Activated naive CD8-positive, alpha-beta T cell treated with anti-CD3 and anti-CD28 coated beads for 36 hours (primary cell): ENCODE results near the gene TRIM65. TPM values are rescaled to one million over a fixed set of nuclear protein-coding genes. Genes with fewer than 3 reads are reported as not detected.

ENCODE experiments used
- DNase-seq: peaks from one replicate; pipeline ENCODE4 v3.0.0; 2021
- H3K27ac Mint-ChIP-seq: one replicate; pipeline ENCODE4 v1.8.0; 2022; ENCODE audit warnings: mild to moderate bottlenecking, moderate library complexity, mixed read lengths
- H3K27me3 Mint-ChIP-seq: one replicate; pipeline ENCODE4 v1.8.0; 2022; ENCODE audit warnings: mild to moderate bottlenecking, mixed read lengths
- H3K36me3 Mint-ChIP-seq: one replicate; pipeline ENCODE4 v1.8.0; 2021; ENCODE audit warnings: mild to moderate bottlenecking, mixed read lengths
- H3K4me1 Mint-ChIP-seq: one replicate; pipeline ENCODE4 v1.8.0; 2021; ENCODE audit warnings: mixed read lengths
- H3K4me3 Mint-ChIP-seq: one replicate; pipeline ENCODE4 v1.8.0; 2022; ENCODE audit warnings: mild to moderate bottlenecking, moderate library complexity, mixed read lengths
- H3K9me3 Mint-ChIP-seq: one replicate; pipeline ENCODE4 v1.8.0; 2022; ENCODE audit warnings: mixed read lengths
- total RNA-seq, 2 experiments: library from RNA; stranded (reverse); gene quantifications; one replicate each; pipeline ENCODE4 v1.2.3, GENCODE V29; 2021

TRIM65 gene
- total RNA-seq: 10 to 100 TPM; 37.2 to 41.7 TPM

DNA sequence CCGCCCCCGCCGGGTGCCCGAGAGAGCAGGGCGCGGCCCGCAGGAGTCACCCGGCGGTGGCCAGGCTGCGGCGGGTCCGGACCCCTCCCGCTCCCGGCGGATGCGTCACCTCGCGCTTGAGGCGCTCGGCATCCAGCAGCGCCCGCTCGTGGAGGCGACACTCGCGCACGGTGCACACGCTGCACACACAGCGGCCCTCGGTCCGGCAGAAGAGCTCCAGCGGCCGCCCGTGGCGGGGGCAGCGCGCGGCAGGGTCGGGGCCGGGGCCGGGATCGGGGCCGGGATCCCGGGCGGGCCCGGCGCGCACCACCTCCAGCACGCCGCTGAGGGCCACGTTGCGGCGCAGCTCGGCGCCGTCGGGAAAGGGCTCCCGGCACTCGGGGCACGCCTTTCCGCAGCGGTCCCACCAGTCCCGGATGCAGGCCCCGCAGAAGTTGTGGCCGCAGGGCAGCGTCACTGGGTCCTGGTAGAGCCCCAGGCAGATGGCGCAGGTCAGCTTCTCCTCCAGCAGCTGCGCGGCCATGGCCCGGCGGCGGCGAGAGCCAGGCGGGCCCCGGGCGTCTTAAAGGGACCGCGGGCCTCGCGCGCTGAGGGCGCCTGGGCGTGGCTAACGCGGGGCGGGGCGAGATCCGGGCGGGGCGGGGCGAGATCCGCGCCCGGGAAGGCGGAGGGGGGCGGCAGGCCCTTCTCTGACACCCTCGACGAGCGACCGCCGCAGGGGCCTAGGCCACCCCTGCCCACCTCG lies at the start of gene TRIM65:
TSS of gene TRIM65 (minus strand) at position 537 of the 745 bp plus-strand sequence. CDS start at position 523, 14 bp downstream.
- Mint-ChIP-seq H3K27ac (peak within 1 kb of the TSS; percentile 79), H3K4me1 (peaks cover 24% of the 10 kb centered on the region), H3K4me3 (peak within 1 kb of the TSS; percentile 89), H3K27me3 (no peaks in the 10 kb centered on the region), H3K36me3 (peaks cover 19% of the 10 kb centered on the region), H3K9me3 (no peaks in the 10 kb centered on the region)
- DNase-seq: peak; percentile 83

- H3K27ac Mint-ChIP-seq: no peak overlapping the region
- DNase-seq: no peak
- no peaks in the 10 kb centered on the region for H3K9me3 Mint-ChIP-seq
- no peaks in the 10 kb centered on the region for H3K36me3 Mint-ChIP-seq
- H3K4me1 Mint-ChIP-seq: peaks cover 6% of the 10 kb centered on the region
- H3K4me3 Mint-ChIP-seq: no peak overlapping the region
- H3K27me3 Mint-ChIP-seq: no peaks in the 10 kb centered on the region
Measured at GRCh38 chr17:75945211-75945610, 48.5 kb upstream of the TRIM65 start.

DNA sequence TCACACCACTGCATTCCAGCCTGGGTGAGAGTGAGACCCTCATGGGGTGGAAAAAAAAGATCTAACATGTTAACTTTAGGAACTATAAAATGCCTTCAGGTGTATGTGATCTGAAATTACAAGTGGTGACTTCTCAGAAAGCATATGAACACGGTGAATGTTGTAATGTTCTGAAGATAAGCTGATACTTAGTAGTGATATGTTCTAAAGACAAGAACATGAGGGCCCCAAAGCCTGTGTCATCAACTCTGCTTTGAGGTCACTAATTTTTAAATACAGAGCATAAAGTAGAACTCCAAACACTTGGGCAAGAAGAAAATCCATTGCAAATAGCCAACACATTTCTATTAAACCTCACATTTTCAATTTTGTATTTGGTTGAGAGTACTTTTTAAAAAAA lies 46.7 kb upstream of the TRIM65 start:
- H3K4me3 Mint-ChIP-seq: no peak overlapping the region
- H3K4me1 Mint-ChIP-seq: peaks cover 11% of the 10 kb centered on the region
- no peaks in the 10 kb centered on the region for H3K9me3 Mint-ChIP-seq
- DNase-seq: no peak
- H3K27ac Mint-ChIP-seq: no peak overlapping the region
- no peaks in the 10 kb centered on the region for H3K27me3 Mint-ChIP-seq
- H3K36me3 Mint-ChIP-seq: no peaks in the 10 kb centered on the region

- Mint-ChIP-seq H3K36me3 (no peaks in the 10 kb centered on the region), H3K27me3 (no peaks in the 10 kb centered on the region), H3K4me1 (peaks cover 11% of the 10 kb centered on the region), H3K4me3 (no peak overlapping the region), H3K27ac (no peak overlapping the region), H3K9me3 (no peaks in the 10 kb centered on the region)
- DNase-seq: no peak
Measured at GRCh38 chr17:75942473-75942872, 45.7 kb upstream of the TRIM65 start.

DNA sequence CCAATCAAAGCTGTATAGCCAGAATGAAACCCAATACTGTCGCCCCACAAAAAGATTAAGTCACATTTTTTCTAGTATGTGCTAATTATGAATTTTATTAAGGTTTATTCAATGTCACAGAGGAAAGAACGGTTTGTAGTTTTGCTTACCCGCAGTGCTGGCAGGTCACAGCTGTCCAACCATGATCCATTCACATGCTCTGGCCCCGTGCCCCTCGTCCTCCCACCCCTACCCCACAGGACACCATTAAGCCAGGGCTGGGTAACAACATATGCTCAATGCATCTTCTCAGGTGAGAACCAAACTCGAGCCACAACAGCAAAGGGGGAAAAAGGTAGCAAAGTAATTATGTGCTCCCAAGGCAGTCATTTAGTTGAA lies 44.7 kb upstream of the TRIM65 start:
- Mint-ChIP-seq H3K4me3 (peak overlapping the region; percentile 95), H3K9me3 (no peaks in the 10 kb centered on the region), H3K4me1 (peaks cover 11% of the 10 kb centered on the region), H3K27ac (peak overlapping the region; percentile 77), H3K27me3 (no peaks in the 10 kb centered on the region), H3K36me3 (no peaks in the 10 kb centered on the region)
- DNase-seq: no peak

DNA sequence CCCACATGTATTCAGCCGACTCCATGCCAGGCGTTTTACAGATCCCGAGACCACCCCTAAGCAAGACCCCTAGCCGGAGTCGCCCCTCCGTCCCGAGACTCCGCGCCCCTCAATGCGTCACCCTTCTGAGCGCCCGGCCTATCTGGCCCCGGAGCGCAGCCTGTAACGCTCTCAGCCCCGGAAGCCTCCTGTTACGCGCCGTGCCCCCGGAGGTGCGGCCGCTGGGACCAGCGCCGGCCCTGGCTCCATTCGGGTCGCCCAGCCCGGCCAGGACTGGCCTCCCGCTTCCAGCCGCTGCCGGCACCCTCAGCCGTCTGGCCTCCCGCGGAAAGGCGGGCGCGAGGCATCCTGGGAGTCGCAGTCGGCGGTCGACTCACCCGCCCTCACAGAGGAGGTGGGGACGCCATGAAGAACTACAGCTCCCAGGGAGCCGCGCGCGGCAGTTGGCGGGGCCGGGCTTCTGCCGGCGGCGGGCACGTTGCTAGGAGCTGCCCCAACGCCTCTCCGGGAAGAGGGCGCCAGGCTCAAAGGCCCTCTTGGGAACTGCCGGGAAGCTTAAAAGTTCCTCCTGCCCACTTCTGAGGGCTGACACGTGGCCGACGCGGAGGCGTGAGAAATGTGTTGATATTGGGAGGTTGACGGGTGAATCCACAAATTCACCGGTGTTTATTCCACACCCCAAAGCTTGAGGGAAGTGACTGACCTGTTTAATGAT lies 44.1 kb upstream of the TRIM65 start, which contains the start of gene FBF1:
TSS of gene FBF1 (minus strand) at position 316 of the 715 bp plus-strand sequence. CDS start 2,893 bp downstream, outside the sequence.
- H3K27me3 Mint-ChIP-seq: no peaks in the 10 kb centered on the region
- H3K36me3 Mint-ChIP-seq: no peaks in the 10 kb centered on the region
- peak within 1 kb of the TSS; percentile 86 for H3K27ac Mint-ChIP-seq
- no peaks in the 10 kb centered on the region for H3K9me3 Mint-ChIP-seq
- H3K4me1 Mint-ChIP-seq: peaks cover 11% of the 10 kb centered on the region
- peak; percentile 93 for DNase-seq
- peak within 1 kb of the TSS; percentile 95 for H3K4me3 Mint-ChIP-seq

GRCh38 chr17:75937652-75938051 lies 40.9 kb upstream of the TRIM65 start:
- no peaks in the 10 kb centered on the region for H3K27me3 Mint-ChIP-seq

DNA sequence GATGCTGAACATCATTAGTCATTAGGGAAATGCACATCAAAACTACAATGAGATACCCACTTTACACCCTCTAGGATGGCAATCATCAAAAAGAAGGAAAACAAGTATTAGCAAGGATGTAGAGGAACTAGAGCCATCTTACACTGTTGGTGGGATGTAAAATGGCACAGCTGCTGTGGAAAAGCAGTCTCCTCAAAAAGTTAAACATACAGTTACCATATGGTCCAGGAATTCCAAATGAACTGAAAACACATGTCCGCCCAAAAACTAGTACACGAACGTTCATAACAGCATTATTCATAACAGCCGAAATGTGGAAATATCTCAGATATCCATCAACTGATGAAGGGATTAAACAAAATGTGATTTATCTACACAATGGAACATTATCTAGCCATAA lies 37.1 kb upstream of the TRIM65 start:
- no peaks in the 10 kb centered on the region for H3K4me1 Mint-ChIP-seq
- H3K27me3 Mint-ChIP-seq: no peaks in the 10 kb centered on the region
- no peaks in the 10 kb centered on the region for H3K9me3 Mint-ChIP-seq
- H3K27ac Mint-ChIP-seq: no peak overlapping the region
- no peak overlapping the region for H3K4me3 Mint-ChIP-seq
- no peaks in the 10 kb centered on the region for H3K36me3 Mint-ChIP-seq
- no peak for DNase-seq

More at GRCh38 chr17:75937652-75938051, 40.9 kb upstream of the TRIM65 start:
- Mint-ChIP-seq H3K36me3 (no peaks in the 10 kb centered on the region), H3K27ac (no peak overlapping the region), H3K4me1 (peaks cover 11% of the 10 kb centered on the region), H3K9me3 (no peaks in the 10 kb centered on the region), H3K4me3 (no peak overlapping the region)
- DNase-seq: no peak

DNA sequence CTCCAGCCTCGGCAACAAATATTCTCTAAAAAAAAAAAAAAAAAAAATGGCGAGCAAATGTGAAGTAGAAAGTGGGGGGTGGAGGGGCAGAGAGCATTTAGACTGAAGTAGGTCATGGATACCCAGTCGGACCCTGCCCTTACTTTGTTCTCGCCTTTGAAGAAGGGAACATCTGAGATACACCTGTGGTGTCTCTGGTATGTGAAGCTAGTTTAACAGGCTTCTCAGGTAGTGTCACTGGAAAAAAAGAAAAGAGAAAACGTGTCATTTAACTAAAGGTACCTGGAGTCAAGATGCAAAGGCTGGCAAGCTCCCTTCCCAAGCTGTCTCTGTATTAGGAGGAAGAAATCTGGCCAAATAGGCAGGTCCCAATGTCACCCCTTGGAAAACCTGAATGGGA lies 36.1 kb upstream of the TRIM65 start:
- Mint-ChIP-seq H3K27me3 (no peaks in the 10 kb centered on the region), H3K9me3 (no peaks in the 10 kb centered on the region), H3K27ac (no peak overlapping the region), H3K4me1 (no peaks in the 10 kb centered on the region), H3K4me3 (no peak overlapping the region), H3K36me3 (no peaks in the 10 kb centered on the region)
- no peak for DNase-seq

- Mint-ChIP-seq H3K27me3 (no peaks in the 10 kb centered on the region), H3K9me3 (no peaks in the 10 kb centered on the region), H3K27ac (no peak overlapping the region), H3K36me3 (no peaks in the 10 kb centered on the region), H3K4me3 (no peak overlapping the region), H3K4me1 (no peaks in the 10 kb centered on the region)
- DNase-seq: no peak
Measured at GRCh38 chr17:75931062-75931461, 34.3 kb upstream of the TRIM65 start.

GRCh38 chr17:75927286-75927922 lies 30.7 kb upstream of the TRIM65 start:
- Mint-ChIP-seq H3K27ac (no peak overlapping the region), H3K27me3 (no peaks in the 10 kb centered on the region), H3K4me1 (no peaks in the 10 kb centered on the region), H3K9me3 (no peaks in the 10 kb centered on the region), H3K4me3 (no peak overlapping the region), H3K36me3 (no peaks in the 10 kb centered on the region)
- DNase-seq: no peak

GRCh38 chr17:75926456-75926855 lies 29.7 kb upstream of the TRIM65 start:
- H3K9me3 Mint-ChIP-seq: no peaks in the 10 kb centered on the region
- H3K4me3 Mint-ChIP-seq: no peak overlapping the region
- no peak overlapping the region for H3K27ac Mint-ChIP-seq

GRCh38 chr17:75925912-75926311 lies 29.2 kb upstream of the TRIM65 start:
- Mint-ChIP-seq H3K36me3 (no peaks in the 10 kb centered on the region), H3K4me1 (no peaks in the 10 kb centered on the region), H3K27me3 (no peaks in the 10 kb centered on the region), H3K9me3 (no peaks in the 10 kb centered on the region), H3K27ac (no peak overlapping the region), H3K4me3 (no peak overlapping the region)
- DNase-seq: no peak

More at GRCh38 chr17:75926456-75926855, 29.7 kb upstream of the TRIM65 start:
- DNase-seq: no peak
- Mint-ChIP-seq H3K36me3 (no peaks in the 10 kb centered on the region), H3K27me3 (no peaks in the 10 kb centered on the region), H3K4me1 (no peaks in the 10 kb centered on the region)

DNA sequence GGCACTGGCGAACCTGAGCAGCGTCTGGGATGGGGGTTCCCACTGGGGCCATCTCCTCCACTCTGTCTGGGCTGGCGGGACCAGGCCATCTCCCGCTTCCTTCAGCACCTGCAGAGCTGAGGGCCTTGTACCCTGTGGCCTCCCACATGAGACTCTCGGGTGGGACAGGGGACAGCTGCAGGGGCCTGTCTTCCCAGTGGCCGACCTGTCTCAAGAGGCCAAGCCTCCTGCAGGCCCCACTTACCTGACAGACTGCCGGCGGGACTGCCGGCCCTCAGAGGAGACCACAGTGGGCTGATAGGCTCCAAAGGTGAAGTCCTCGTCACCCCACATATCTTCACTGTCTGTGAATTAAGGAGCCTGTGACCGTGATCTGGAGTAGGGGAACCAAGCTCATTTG lies 28.4 kb upstream of the TRIM65 start:
- Mint-ChIP-seq H3K4me3 (no peak overlapping the region), H3K27me3 (no peaks in the 10 kb centered on the region), H3K9me3 (no peaks in the 10 kb centered on the region), H3K4me1 (no peaks in the 10 kb centered on the region), H3K27ac (no peak overlapping the region), H3K36me3 (no peaks in the 10 kb centered on the region)
- DNase-seq: no peak
